Upper lobe of left lung (tissue), 6 donors: ENCODE results near the gene PAPSS1. TPM values are rescaled to one million over a fixed set of nuclear protein-coding genes. Genes with fewer than 3 reads are reported as not detected.

ENCODE experiments used
- ATAC-seq, 2 donors: fragments of 200-7000 bp; cut with Tn5 transposase; one replicate each; pipeline ENCODE4 v1.9.1; 2022; ENCODE audit warnings: mild to moderate bottlenecking in 2 of 2, moderate library complexity in 2 of 2; ENCODE audit not compliant: low FRiP score in 2 of 2
- DNase-seq, 2 donors: peaks; one replicate each; pipeline ENCODE4 v3.0.0-alpha.2; 2019 to 2020
- H3K27ac ChIP-seq, 4 donors: fragments of 200-600 bp; sonication (generic); one replicate each; pipeline ENCODE4 v1.5.1; 2016 to 2019
- H3K27me3 ChIP-seq, 4 donors: fragments of 200-600 bp; sonication (generic); one replicate each; pipeline ENCODE4 v1.5.1; 2017 to 2019
- H3K36me3 ChIP-seq, 4 donors: fragments of 200-600 bp; sonication (generic); one replicate each; pipeline ENCODE4 v1.5.1; 2016 to 2019
- H3K4me1 ChIP-seq, 4 donors: fragments of 200-600 bp; sonication (generic); one replicate each; pipeline ENCODE4 v1.5.1; 2018 to 2019
- H3K4me3 ChIP-seq, 4 donors: fragments of 200-600 bp; sonication (generic); one replicate each; pipeline ENCODE4 v1.5.1; 2017 to 2019; ENCODE audit warnings: mild to moderate bottlenecking in 2 of 4, moderate library complexity in 1 of 4
- H3K9me3 ChIP-seq, 4 donors: fragments of 200-600 bp; sonication (generic); one replicate each; pipeline ENCODE4 v1.5.1; 2018 to 2019
- EP300 ChIP-seq, 4 donors: sonication (generic); formaldehyde crosslinking; IDR thresholded peaks; one replicate each; pipeline ENCODE4 v1.5.1; 2017; ENCODE audit warnings: antibody characterized with exemption in 4 of 4, control low read depth in 2 of 4
- POLR2A ChIP-seq, 4 donors: fragments of 450-650 bp; IDR thresholded peaks; one replicate each; pipeline ENCODE4 v1.5.1; 2016 to 2017; ENCODE audit warnings: antibody characterized with exemption in 4 of 4, mild to moderate bottlenecking in 2 of 4
- POLR2AphosphoS5 ChIP-seq, 2 donors: sonication (generic); formaldehyde crosslinking; IDR thresholded peaks; one replicate each; pipeline ENCODE4 v1.5.1; 2017; ENCODE audit warnings: antibody characterized with exemption in 2 of 2
- WGBS, 2 donors: methylation state at CpG; one replicate each; pipeline ENCODE4 v1.1.5; 2017 to 2018; 5-methylcytosine and 5-hydroxymethylcytosine counted together
- total RNA-seq, 6 donors: library from RNA; depleted of rRNA in 4 of 6; stranded (reverse); fragments of >200 nt in 4 of 6; gene quantifications; one replicate each; pipeline versions ENCODE4 v1.1.0 to v1.2.1, GENCODE V29; 2016 to 2021
- TF ChIP-seq, protein P1 (sequence below), 6 experiments: fragments of 450-650 bp in 4 of 6; fragments of 200-600 bp in 2 of 6; sonication (generic) in 2 of 6; IDR thresholded peaks; one replicate each; pipeline ENCODE4 v1.5.1; 2016 to 2019; ENCODE audit warnings: antibody characterized with exemption in 6 of 6
- donor health status: DM: no; HTN: no; CAD: no; lungs with moderate emphysema.
- donor health status: DM: no; HTN: yes; CAD: no; lungs with severe emphysema.

The PAPSS1 gene
- total RNA-seq, 6 donors from 2014 or later = 23.7 to 84.9 (median 55.4) TPM

GRCh38 chr4:107619731-107620130 is 100.3 kb downstream of the PAPSS1 start:
- DNase-seq (no peak), ATAC-seq (no peak)
- no peaks in the 10 kb centered on the region for H3K9me3 ChIP-seq
- no peak overlapping the region for H3K4me3 ChIP-seq
- no peaks in the 10 kb centered on the region for H3K27me3 ChIP-seq
- H3K4me1 ChIP-seq = no peaks in the 10 kb centered on the region
- TF ChIP-seq POLR2A (IDR thresholded peaks at IDR 0.05) (no peak), EP300 (IDR thresholded peaks at IDR 0.05) (no peak), POLR2AphosphoS5 (IDR thresholded peaks at IDR 0.05) (no peak)
- TF ChIP-seq, protein P1, sequence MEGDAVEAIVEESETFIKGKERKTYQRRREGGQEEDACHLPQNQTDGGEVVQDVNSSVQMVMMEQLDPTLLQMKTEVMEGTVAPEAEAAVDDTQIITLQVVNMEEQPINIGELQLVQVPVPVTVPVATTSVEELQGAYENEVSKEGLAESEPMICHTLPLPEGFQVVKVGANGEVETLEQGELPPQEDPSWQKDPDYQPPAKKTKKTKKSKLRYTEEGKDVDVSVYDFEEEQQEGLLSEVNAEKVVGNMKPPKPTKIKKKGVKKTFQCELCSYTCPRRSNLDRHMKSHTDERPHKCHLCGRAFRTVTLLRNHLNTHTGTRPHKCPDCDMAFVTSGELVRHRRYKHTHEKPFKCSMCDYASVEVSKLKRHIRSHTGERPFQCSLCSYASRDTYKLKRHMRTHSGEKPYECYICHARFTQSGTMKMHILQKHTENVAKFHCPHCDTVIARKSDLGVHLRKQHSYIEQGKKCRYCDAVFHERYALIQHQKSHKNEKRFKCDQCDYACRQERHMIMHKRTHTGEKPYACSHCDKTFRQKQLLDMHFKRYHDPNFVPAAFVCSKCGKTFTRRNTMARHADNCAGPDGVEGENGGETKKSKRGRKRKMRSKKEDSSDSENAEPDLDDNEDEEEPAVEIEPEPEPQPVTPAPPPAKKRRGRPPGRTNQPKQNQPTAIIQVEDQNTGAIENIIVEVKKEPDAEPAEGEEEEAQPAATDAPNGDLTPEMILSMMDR (IDR thresholded peaks at IDR 0.05) = no peak
- no peak overlapping the region for H3K27ac ChIP-seq
- H3K36me3 ChIP-seq = no peaks in the 10 kb centered on the region
- WGBS, 2 donors = 75 to 84% methylated on average over 2 of the region's 2 CpGs

GRCh38 chr4:107619066-107619465 is 101.0 kb downstream of the PAPSS1 start:
- ATAC-seq (peak in 1 of 2 donors; percentile 91), DNase-seq (no peak)
- TF ChIP-seq EP300 (IDR thresholded peaks at IDR 0.05) = no peak
- TF ChIP-seq, protein P1 (IDR thresholded peaks at IDR 0.05) = no peak
- TF ChIP-seq POLR2A (IDR thresholded peaks at IDR 0.05) = no peak
- no peak for TF ChIP-seq POLR2AphosphoS5 (IDR thresholded peaks at IDR 0.05)
- Histone ChIP-seq H3K27ac (no peak overlapping the region), H3K9me3 (no peaks in the 10 kb centered on the region), H3K4me3 (no peak overlapping the region), H3K36me3 (peaks cover 0 to 2% (median 0%) of the 10 kb centered on the region in 4 donors), H3K4me1 (no peaks in the 10 kb centered on the region), H3K27me3 (no peaks in the 10 kb centered on the region)
- WGBS, 2 donors = 52 to 56% methylated on average over 2 of the region's 2 CpGs

DNA sequence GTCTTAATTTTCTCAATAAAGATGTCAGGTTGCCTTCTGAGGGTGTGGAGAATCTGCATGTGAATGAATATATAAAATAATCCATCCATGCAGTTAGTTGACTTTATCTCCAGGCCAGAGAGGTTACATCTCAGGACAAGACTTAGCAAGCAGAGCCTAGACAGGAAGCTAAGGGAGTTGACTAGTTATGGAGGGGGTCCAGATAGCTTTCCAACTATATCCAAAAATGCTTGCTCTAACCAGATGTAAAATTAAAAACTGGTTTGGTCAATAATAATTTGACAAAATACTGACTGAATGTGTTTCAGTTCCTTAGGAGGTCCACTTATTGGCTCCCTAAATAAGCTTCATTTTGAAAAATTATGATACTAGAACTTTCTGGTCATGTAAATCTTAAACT is 101.4 kb downstream of the PAPSS1 start:
- H3K27me3 ChIP-seq = no peaks in the 10 kb centered on the region
- no peak overlapping the region for H3K27ac ChIP-seq
- no peak overlapping the region for H3K4me3 ChIP-seq
- DNase-seq (no peak), ATAC-seq (no peak)
- H3K9me3 ChIP-seq = no peaks in the 10 kb centered on the region
- H3K36me3 ChIP-seq = peaks cover 0 to 6% (median 0%) of the 10 kb centered on the region in 4 donors
- no peaks in the 10 kb centered on the region for H3K4me1 ChIP-seq
- TF ChIP-seq POLR2A (IDR thresholded peaks at IDR 0.05) = no peak
- no peak for TF ChIP-seq EP300 (IDR thresholded peaks at IDR 0.05)
- no peak for TF ChIP-seq POLR2AphosphoS5 (IDR thresholded peaks at IDR 0.05)

GRCh38 chr4:107616838-107617389 is 103.1 kb downstream of the PAPSS1 start:
- peaks cover 0 to 14% (median 0%) of the 10 kb centered on the region in 4 donors for H3K36me3 ChIP-seq
- H3K4me1 ChIP-seq = no peaks in the 10 kb centered on the region
- H3K9me3 ChIP-seq = no peaks in the 10 kb centered on the region
- H3K4me3 ChIP-seq = no peak overlapping the region
- no peaks in the 10 kb centered on the region for H3K27me3 ChIP-seq
- H3K27ac ChIP-seq = no peak overlapping the region
- ATAC-seq = no peak
- DNase-seq = no peak
- WGBS, 2 donors = 79 to 100% methylated on average over 3 of the region's 3 CpGs
- TF ChIP-seq POLR2AphosphoS5 (IDR thresholded peaks at IDR 0.05) (no peak), EP300 (IDR thresholded peaks at IDR 0.05) (no peak), POLR2A (IDR thresholded peaks at IDR 0.05) (no peak)
- TF ChIP-seq, protein P1 (IDR thresholded peaks at IDR 0.05) = no peak

DNA sequence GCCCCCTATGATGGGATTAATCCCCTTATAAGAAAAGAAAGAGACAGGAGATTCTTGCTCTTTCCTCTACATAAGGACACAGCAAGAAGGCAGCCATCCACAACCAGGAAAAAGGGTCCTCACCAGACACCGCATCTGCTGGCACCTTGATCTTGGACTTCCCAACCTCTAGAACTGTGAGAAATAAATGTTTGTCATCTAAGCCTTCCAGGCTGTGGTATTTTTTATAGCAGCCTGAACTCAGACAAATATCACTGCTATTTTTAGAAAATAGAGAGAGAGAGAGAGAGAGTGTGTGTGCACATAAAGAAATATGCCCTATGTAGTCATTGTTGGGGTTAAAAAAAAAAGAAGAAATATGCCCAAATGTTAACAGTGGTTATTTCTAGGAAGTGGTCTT is 104.2 kb downstream of the PAPSS1 start:
- Histone ChIP-seq H3K36me3 (peaks cover 0 to 14% (median 0%) of the 10 kb centered on the region in 4 donors), H3K27me3 (no peaks in the 10 kb centered on the region), H3K9me3 (no peaks in the 10 kb centered on the region), H3K4me3 (no peak overlapping the region), H3K27ac (no peak overlapping the region), H3K4me1 (no peaks in the 10 kb centered on the region)
- ATAC-seq = no peak
- TF ChIP-seq POLR2AphosphoS5 (IDR thresholded peaks at IDR 0.05) = no peak
- TF ChIP-seq EP300 (IDR thresholded peaks at IDR 0.05) = no peak
- TF ChIP-seq, protein P1 (IDR thresholded peaks at IDR 0.05) = no peak
- no peak for TF ChIP-seq POLR2A (IDR thresholded peaks at IDR 0.05)
- no peak for DNase-seq
- 93 to 100% methylated on average over 1 of the region's 1 CpG for WGBS, 2 donors
